NOMO-1 treated with dmso at 0.1 percent for 144 hours (cell line): ENCODE measurements around the gene ELMOD3.
"Not testable (repeated sequence)": the region's sequence is repeated elsewhere in the genome, so short reads cannot be mapped to it uniquely, and the experiment has no call there.

Experiments
- DNase-seq: peaks from one replicate; lab custom pipeline; 2025; ENCODE audit not compliant: unreplicated experiment; lab: John Stamatoyannopoulos, UW

ELMOD3 gene

DNA sequence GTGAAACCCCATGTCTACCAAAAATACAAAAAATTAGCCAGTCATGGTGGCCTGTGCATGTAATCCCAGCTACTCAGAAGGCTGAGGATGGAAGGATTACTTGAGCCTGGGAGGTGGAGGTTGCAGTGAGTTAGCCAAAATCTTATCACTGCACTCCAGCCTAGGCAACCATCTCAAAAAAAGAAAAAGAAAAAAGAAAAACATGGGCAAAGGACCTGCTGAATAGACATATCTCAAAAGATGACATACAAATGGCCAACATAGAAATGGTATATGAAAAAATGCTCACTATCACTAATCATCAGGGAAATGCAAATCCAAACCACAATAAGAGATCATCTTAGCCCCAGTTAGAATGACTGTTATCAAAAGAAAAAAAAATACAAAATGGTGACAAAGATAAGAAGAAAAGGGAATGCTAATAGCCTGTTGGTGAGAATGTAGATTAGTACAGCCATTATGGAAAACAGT is 25.4 kb upstream of the ELMOD3 start:
- no peak for DNase-seq

DNA sequence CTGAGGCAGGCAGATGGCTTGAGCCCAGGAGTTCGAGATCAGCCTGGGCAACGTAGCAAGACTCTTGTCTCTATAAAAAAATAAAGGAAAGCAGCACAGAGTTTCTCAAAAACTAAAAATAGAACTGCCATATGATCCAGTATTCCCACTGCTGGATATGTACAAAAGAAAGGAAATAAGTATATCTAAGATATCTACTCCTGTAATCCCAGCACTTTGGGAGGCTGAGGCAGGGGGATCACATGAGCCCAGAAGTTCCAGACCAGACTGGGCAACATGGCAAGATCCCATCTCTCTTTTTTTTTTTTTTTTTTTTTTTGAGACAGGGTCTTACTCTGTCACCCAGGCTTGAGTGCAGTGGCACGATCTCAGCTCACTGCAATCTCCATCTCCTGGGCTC is 24.9 kb upstream of the ELMOD3 start:
- not testable (repeated sequence) for DNase-seq

DNA sequence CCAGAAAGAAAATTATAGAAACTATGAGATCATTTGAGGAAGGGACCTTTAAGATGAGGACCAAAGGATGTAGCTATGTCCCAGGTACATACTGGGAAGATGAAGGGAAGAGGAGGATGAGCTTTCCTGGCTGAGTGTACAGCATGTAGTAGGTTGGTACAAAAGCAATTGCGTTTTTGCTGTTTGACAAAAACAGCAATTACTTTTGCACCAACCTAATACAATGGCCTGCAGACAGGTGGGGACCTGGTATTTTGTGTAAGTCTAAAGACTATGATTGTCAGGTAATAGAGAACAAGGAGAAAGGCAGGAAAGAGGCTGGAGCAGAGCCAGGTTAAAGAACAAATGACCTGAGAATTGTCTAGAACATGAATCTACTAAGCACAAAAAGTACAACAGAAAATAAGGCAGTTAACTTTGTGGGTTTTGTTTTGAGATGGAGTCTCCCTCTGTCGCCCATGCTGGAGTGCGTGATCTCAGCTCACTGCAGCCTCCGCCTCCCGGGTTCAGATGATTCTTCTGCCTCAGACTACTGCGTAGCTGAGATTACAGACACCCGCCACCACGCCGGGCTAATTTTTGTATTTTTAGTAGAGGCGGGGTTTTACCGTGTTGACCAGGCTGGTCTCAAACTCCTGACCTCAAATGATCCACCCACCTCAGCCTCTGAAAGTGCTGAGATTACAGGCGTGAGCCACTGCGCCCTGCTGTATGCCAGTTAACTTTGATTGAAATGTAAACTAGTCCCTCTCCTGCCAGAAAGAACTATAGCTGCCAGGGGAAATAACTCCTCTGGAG is 23.5 kb upstream of the ELMOD3 start:
- no peak for DNase-seq

DNA sequence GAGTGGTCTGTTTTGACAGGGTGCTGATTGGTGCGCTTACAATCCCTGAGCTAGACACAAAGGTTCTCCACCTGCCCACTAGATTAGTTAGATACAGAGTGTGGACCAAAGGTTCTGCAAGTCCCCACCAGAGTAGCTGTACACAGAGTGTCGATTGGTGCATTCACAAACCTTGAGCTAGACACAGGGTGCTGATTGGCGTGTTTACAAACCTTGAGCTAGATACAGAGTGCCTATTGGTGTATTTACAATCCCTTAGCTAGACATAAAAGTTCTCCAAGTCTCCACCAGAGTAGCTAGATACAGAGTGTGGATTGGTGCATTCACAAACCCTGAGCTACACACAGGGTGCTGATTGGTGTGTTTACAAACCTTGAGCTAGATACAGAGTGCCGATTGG is 20.7 kb upstream of the ELMOD3 start:
- DNase-seq = not testable (repeated sequence)

DNA sequence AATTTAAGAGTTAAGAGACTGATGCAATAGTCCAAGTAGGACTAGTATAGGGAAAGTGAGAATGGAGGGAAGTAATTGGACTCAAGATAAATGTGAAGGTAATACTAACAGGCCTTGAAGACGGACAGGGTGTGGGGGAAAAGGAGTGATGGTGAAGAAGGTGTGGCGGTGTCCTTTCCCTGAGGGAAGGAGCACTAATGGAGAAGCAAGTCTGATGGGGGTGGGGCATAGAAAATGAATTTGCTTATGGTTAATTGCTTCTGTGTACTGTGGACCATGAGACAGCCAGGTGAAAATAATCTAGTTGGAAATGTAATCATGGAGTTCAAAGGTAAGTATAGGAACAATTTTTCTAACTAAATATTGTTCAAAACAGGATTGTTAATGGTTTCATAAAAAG is 19.6 kb upstream of the ELMOD3 start:
- no peak for DNase-seq

DNA sequence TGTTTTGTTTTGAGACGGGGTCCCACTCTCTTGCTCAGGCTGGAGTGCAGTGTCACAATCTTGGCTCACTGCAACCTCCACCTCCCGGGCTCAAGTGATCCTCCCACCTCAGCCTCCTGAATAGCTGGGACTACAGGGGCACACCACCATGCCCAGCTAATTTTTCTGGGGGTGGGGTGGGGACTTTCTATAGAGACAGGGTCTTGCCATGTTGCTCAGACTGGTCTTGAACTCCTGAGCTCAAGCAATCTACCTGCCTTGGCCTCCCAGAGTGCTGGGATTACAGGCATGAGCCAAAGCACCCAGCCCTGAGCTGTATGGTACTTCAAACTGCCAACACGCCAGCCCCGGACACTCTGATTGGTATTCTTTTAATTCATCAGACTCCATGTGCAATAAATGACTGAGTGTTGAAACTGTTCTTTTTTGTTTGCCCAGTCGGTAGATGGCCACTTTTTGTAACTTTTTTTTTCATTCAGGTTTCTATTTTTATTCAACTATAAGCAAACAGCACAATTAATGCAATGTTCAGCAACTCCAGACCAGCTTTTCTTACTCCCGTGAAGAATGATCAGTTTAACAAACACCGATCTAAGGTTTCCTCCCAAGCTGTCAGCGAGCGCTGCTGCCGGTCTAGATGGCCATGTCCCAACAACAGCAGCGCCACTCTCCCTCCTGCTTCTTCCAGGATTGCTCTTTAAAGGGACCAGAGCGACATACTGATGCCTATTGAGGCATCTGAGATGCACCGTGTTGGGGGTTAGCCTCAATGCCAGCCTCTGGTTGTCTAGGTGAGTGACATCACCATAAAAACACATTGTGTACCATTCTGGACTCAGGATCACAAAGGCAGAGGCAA is 14.3 kb upstream of the ELMOD3 start:
- DNase-seq = no peak

DNA sequence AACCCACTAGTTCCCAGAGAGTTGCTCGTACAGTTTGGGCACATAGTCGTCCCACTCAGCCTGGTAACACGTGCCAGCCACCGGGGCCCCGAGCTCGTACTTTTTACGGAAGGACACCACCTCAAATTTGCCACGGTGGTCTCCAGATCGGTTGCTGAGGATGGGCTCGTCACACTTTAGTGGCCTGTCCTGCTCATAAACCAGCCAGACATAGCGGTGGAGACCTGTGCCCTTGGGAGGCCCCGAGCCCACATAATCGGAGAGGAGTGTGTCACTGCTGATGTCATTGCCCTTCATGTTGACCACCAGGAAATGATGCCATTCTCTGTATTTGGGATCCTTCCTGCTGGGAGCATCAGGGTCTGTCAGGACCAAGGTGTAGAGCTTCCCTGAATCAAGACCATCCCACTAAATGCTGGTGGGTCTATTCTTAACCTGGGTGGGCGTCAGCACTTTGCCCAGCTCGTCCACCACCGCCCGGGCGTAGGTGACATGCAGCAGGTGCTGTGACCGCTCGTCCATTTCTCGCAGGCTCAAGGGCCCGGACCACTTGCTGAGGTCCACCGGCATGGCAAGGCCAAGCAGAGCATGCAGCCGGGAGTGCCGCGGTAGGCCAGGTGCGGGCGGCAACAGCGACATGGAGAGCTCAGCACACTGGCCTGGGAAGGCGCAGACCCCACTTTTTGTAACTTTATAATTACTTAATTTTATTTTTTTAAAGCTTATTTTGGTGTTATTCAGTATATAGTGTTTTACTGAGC is 13.1 kb upstream of the ELMOD3 start:
- no peak for DNase-seq

DNA sequence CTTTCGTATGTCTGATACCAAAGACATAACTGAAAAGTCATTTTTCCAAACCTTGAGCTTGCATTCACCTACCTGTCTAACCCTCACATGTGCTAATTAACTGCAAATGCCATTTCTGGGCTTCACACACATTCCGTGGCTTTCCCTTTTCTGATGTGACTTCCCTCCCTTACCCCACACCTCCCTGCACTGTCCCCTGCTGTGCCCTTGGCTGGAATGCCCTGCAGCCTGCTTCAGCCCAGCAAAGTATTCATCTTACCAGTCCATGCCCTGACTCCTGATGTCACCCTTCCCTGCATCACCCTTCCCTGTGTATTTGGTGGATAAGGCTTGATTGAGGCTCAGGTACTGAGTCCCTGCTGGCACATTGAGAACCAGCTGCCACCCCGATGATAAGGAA is 12.4 kb upstream of the ELMOD3 start:
- DNase-seq = no peak

DNA sequence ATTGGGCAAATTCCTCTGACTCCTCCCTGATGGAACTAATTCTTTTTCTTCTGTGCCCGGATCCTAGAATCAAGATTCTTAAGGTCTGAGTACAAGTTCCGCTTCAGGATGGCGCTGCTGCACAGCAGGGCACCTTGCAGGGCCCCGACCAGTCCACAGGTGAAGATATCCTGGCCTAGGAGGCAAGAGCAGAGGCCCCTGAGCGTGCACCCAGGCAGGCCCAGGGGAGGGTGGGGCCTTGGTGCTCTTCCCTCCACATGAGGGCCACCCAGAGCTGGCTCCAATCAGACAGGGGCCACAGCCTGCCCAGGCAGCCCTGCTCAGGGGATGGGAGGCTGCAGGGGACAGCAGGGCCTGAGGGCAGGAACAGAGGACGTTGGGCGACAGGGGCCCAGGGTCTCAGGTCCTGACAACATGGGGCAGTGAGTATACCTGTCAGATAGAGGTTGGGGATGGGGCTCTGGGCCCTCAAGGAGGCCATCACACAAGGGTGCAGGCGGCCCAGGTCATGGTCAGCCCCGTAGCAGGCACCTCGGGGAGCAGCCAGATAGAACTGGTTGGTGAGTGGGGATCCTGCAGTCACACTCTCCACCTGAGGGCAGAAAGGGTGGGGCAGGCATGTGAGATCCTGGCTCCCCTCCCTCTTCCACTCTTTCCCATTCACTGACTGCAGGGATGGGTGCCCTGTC is 11.2 kb upstream of the ELMOD3 start:
- DNase-seq = not testable (repeated sequence)

DNA sequence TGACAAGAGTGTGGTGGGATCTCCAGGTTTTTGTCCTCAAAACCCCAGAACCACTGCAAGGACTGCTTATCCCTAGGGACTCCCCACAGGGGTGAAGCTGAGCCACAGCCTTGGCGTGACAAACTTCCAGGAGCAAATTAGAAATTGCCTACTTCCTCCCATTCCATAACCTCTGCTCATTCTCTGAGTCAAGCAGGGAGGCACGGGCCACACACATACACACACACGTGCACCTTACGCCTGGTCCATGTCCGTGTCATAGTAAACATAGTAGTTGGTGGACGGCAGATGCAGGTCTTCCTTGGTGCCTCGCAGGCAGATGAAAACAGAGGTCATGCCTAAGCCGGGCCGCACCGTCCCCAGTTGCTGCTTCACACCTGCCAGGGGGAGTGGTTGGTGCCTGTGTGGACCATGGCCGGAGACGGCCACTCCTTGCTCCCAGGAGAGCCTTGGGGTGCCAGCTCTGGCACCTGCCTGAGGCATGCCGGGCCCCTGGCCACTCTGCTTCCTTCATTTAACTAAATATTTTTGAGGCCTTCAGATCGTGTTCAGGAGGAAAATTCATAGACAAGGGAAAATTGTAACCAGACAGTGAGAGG is 10.1 kb upstream of the ELMOD3 start:
- DNase-seq = no peak

DNA sequence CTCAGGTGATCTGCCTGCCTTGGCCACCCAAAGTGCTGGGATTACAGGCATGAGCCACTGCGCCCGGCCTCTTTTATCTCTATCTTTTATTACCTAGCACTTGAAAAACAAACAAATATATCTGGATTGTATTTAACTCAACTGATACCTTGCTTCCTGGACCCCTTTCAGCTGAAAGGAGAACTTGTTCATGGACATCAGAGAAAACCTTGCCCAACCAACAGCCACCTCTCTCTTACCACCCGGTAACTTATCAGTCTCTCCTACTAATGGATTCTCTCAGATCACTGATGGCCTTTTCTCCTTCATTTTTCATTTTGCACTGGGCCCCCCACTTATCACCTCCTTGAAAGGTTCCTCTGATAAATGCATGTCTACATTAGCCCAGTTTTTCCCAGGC is 7.0 kb upstream of the ELMOD3 start:
- no peak for DNase-seq

DNA sequence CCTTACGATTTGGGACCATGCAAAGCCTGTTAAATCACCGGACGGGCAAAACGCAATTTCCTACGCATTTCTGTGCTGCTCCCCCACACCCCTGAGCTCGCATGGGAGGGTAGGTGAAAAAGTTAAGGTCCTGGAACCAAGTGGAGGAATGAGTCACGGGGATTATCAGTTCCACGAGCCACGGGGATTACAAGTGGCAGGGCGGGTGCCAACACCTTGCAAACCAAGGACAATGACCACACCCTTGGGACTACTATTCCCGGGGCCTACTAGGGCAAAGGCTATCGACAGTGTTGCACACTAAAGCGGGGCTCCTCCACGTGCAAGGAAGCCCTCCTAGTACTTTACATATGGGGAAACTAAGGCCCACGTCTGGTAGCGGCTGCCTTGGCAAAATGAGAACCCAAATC is 688 bp upstream of the ELMOD3 start:
- no peak for DNase-seq

DNA sequence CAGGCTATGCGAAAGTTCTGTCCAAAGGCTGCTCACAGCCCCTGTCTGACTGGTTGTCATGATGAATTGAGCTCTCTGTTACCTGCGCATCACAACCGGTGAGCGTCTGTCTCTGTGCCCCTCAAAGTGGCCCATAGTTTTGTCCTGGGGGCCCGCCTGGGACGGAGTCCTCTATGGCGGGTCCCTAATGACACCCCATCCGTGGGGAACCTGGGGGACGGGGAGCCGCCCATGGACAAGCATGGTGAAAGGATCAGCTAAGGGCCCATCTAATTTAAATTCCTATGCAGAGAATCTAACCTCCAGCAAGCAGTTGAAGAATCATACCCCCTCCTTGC is 473 bp downstream of the ELMOD3 start:
- DNase-seq = no peak

DNA sequence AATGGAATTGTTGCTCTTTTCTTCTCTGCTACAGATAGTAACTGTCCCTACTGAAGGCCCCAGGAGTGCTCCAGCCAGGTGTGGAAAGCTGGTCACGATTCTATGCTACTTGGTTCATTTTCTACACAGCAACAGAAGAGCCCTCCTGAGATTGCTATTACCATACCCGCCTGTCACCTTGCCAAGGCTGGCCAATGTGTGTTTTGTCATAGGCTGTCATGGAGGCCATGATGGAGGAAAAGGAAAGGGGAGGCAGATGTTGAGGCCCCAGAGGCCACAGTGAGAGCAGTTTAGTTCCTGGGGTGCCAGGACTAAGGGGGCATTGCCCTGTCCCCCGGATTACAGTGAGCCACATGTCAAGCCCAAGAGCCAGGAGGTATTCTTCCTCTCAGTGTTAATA is 952 bp downstream of the ELMOD3 start:
- DNase-seq = no peak

DNA sequence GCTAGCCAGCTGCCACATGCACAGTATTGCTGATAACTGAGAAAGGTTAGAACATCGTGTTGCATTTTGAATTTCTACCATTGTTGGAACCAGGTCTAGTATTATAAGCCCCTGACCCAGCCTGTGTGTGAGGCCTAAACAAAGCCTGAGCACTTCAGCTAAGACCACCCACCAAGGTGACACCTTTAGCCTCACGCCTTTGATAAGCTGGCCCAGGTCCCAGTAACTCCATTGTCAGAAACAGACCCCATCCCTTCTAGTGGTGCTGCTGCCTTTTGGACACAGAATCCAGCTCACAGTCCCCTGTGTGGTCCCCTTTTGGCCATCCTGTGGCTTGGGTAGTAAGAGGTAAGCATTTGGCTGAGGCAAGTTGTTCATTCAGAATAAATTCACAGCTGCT is 1.6 kb downstream of the ELMOD3 start:
- DNase-seq = no peak

DNA sequence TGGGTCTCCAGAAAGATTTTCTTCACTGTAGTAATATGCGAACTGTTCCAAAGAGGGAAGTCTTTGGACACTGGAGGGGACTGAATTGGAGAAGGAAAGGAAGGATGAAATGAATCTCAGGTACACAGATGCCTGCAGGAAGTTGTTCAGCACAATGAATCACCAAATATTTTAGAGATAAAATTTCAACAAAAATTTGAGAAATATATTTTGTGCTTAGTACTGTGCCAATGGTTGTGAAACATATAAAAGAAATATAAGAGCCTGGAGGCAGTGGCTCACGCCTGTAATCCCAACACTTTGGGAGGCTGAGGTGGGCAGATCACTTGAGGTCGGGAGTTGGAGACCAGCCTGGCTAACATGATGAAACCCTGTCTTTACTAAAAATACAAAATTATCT is 3.2 kb downstream of the ELMOD3 start:
- DNase-seq = no peak

DNA sequence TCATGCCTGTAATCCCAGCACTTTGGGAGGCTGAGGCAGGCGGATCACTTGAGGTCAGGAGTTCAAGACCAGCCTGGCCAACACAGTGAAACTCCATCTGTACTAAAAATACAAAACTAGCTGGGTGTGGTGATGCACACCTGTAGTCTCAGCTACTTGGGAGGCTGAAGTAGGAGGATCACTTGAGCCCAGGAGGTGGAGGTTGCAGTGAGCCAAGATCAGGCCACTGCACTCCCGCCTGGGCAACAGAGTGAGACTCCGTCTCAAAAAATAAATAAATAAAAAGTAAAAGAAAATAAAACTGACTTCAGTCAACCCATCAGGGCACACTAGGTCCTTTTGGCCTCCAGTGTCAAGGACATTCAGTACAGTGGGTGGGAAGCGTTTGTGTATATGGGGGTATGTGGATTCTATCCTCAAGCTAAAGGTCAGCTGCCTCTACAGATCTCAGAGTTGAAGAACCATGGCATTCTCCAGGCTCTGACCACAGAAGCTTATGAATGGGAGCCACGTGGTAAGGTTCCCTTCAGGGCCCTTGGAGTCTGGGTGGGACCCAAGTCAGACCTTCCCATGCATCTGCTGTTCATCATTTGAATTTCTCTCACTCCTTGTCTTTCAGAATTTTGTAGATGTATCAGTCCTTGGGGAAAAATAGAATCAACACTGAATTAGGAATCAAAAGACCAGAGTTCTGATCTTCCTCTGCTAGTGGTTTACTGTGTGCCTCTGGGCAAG is 8.3 kb downstream of the ELMOD3 start:
- DNase-seq = not testable (repeated sequence)

DNA sequence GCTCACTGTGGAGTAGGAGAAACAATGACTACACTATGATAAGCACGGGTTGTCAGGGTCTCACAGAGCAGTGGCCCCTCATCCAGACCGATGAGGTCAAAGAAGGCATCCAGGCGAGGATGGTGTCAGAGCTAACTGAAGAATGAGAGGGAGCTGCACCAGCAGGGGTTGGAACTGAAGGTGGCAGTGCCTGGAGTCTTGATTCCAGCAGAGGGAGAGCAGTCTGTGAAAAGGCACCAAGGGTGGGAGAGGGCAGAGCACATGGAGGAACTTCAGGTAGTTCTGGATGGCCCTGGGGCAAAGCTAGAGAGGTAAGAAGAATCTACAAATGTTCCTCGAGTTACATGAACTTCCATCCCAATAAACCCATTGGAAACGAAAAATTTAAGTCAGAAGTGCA is 12.6 kb downstream of the ELMOD3 start:
- DNase-seq = no peak

DNA sequence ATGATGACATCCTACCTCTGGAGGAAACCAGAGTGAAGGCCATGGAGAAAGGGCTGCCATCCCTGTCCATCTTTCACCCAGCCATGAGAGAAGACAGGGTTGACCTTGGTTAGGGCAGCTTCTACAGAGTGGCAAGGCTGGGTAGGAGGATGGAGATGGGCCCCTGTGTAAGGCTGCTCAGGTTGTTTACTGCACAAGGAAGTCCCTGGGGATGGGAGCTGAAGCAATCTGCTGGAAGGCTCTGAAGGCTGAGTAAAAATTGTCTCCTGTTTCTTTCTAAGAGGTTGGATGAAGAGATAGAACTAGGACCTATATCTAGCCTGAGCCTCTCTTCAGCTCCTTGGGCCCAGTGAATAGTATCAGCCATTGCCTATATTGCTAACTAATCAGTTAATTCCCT is 14.4 kb downstream of the ELMOD3 start:
- no peak for DNase-seq

DNA sequence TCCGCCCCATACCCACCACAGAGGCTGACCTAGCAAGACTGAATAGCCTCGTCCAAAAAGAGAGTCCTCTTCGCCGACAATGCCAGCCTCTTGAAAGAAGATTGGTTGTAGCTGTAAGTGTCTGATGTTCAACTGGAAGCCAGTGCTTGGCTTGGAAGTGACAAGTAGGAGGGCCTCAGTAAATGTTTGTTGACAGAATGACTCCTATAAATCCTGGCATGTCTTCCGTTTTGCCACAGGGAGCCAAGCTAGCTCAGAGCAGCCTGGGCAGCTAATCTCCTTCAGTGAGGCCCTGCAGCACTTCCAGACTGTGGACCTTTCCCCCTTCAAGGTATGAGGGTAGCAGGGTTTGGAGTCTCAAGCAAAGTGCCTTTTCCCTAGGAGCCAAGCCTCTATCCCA is 14.9 kb downstream of the ELMOD3 start:
- no peak for DNase-seq
